Dendritic cell treated with granulocyte-macrophage colony-stimulating factor and Interleukin-4, amounts not matched to agents 40 ng/mL and 50 ng/mL, for 4 days (primary cell): Measurements from ENCODE around the gene ANO1.

ENCODE experiments used
- H3K27ac Mint-ChIP-seq: one replicate; pipeline ENCODE4 v1.8.0; 2022; ENCODE audit warnings: mild to moderate bottlenecking, mixed read lengths
- H3K27me3 Mint-ChIP-seq: one replicate; pipeline ENCODE4 v1.8.0; 2022; ENCODE audit warnings: mild to moderate bottlenecking, mixed read lengths
- H3K36me3 Mint-ChIP-seq: one replicate; pipeline ENCODE4 v1.8.0; 2022; ENCODE audit warnings: low read depth, mixed read lengths
- H3K4me1 Mint-ChIP-seq: one replicate; pipeline ENCODE4 v1.8.0; 2022; ENCODE audit warnings: low read depth, mixed read lengths
- H3K4me3 Mint-ChIP-seq: one replicate; pipeline ENCODE4 v1.8.0; 2022; ENCODE audit warnings: mild to moderate bottlenecking, moderate library complexity, mixed read lengths
- H3K9me3 Mint-ChIP-seq: one replicate; pipeline ENCODE4 v1.8.0; 2022; ENCODE audit warnings: mixed read lengths
- intact Hi-C: fragments of 100-400 bp; cut with micrococcal nuclease; formaldehyde crosslinking; loops from one replicate; pipeline ENCODE4 v1.15.0; 2022

ANO1 gene

GRCh38 chr11:70233034-70233433 lies 154.9 kb downstream of the ANO1 start:
- H3K4me1 Mint-ChIP-seq, result no peaks in the 10 kb centered on the region
- no peaks in the 10 kb centered on the region for H3K36me3 Mint-ChIP-seq
- H3K9me3 Mint-ChIP-seq, result no peaks in the 10 kb centered on the region
- H3K4me3 Mint-ChIP-seq, result no peak overlapping the region
- intact Hi-C loops, result no loop called here
- no peak overlapping the region for H3K27ac Mint-ChIP-seq
- peaks cover 6% of the 10 kb centered on the region for H3K27me3 Mint-ChIP-seq

DNA sequence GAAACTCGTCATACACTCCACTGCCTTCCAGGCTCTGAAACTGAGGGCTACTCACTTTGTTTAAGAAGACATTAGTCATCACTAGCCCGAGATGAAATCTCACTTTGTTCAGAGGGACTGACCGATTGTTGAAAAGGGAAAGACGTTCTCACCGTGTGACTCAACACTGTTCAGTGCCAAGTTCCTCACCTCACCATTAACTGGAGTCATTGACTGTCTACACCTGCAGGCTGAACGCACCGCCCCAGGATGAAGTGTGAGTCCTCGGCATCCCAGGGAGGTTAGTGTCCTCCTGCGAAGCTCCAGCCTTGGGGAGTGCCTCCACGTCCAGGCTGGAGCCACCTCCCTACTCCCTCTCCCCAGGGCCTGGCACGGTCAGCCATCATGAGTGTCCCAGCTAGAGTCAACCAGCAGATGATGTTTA lies 155.4 kb downstream of the ANO1 start:
- H3K36me3 Mint-ChIP-seq, result no peaks in the 10 kb centered on the region
- H3K4me1 Mint-ChIP-seq, result no peaks in the 10 kb centered on the region
- intact Hi-C loops, result no loop called here
- no peaks in the 10 kb centered on the region for H3K9me3 Mint-ChIP-seq
- H3K4me3 Mint-ChIP-seq, result no peak overlapping the region
- H3K27ac Mint-ChIP-seq, result no peak overlapping the region
- H3K27me3 Mint-ChIP-seq, result peaks cover 6% of the 10 kb centered on the region

DNA sequence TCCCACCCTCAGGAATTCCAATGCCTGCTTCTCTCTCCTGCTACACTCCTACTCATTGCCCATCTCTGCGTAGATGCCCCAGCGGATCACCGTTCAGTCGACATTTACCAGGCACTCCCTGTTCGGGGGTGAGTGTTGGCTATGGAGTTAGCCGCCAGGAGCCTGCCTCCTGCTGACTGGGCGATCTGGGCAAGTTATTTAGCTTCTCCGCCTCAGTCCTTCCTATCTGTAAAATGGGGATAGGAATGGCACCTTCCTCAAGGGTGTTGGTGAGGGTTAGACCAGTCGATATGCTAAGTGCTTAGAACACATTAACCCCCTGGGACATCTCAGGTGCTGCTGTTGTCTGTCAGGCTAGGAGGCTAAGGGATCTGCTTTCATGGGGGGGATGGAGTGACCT lies 155.8 kb downstream of the ANO1 start:
- Mint-ChIP-seq H3K9me3 (no peaks in the 10 kb centered on the region), H3K27me3 (peaks cover 7% of the 10 kb centered on the region), H3K4me1 (no peaks in the 10 kb centered on the region), H3K36me3 (no peaks in the 10 kb centered on the region), H3K27ac (no peak overlapping the region), H3K4me3 (no peak overlapping the region)
- intact Hi-C loops, result no loop called here
